CD4-positive, alpha-beta T cell treated with Interleukin-17A for 1 hour (primary cell): ENCODE results near the gene PIAS1.
"Not testable (repeated sequence)": the region's sequence is repeated elsewhere in the genome, so short reads cannot be mapped to it uniquely, and the experiment has no call there.

ENCODE experiments used
- DNase-seq: peaks from one replicate; pipeline ENCODE4 v3.0.0-alpha.2; 2020

PIAS1 gene

DNA sequence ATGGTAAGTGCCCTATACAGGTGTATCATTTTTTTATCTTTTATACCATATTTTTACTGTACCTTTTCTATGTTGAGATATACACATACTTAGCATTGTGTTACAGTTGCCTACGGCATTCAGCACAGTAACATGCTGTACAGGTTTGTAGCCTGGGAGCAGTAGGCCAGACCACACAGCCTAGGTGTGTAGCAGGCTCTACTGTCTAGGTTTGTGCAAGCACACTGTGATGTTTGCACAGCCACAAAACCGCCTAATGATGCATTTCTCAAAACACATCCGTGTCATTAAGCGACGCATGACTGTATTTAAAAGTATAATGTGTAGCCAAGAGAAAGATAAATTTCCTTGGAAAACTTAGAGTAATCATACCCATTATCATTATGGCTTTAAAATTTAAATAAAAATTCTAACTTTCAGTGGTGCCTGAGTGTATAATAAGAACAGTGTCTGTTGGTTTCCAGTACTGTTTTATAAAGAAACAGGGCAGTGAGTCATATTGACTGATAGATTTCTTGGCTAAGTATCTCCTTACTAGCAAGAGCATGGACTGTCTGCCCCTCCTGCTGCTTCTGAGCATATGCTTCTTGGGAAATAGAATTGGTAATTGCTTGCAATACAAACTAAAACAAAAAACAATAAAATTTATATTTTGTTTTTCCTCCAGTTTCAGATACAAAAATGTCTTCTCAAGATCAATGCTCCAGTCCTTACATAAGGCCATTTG is 132.7 kb downstream of the PIAS1 start:
- no peak for DNase-seq

- no peak for DNase-seq
These were observed 133.4 kb downstream of the PIAS1 start for GRCh38 chr15:68187559-68187958.

DNA sequence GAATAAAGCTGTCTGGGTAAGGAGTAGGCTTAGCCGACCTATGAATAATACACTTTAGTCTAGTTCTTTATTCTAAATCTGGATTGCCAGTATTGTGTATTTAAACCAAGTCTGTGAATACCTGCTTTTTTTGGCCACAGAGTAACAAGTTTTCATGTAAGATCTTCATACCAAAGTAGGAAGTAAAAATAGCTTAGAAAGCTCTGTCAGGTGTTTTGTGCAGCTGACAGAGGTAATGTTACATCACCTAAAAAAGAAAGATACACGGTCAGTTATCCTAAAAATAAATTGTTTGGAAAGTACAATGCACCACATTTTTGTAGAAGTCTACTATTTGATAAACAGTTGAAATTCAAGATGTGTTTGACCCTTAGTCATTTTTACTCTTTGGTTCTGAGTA is 134.5 kb downstream of the PIAS1 start:
- no peak for DNase-seq

- no peak for DNase-seq
These were observed 135.9 kb downstream of the PIAS1 start for GRCh38 chr15:68190048-68190447.

DNA sequence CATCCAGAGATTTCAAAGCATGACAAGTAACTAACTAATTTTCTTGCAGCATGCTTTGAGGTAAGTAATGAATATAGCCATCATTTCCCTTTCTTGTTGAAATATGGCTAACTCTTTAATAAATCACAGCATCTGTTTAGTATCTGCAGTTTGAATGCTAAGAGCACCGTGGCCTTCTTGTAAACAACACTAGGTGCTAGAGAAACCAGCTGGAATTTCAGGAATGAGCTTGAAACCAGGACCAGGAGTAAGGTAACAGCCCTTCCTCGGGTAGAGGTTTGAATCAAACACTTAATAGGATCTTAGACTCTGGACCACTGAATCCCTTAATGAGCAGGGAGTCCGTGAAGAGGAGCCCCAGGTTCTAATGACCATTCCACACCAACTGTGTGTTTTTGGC is 137.4 kb downstream of the PIAS1 start:
- DNase-seq: no peak

DNA sequence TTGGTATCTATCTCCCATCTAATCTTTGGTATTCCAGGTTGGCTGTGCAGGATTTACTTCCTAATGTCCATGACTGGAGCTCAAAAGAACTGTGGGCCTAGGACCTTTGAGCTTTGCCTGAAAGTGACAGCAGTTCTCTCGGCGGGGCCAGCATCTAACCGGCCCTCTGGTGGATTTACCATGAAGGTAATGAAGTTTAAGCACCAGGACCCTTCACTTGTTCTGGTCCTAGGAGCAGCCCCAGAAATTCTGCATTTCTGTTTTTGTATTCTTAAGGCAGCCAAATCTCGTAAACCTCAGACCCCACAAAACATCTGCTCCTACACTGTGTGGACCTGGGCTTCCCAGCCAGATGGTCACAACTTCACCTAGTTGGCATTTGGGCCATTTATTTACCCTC is 138.0 kb downstream of the PIAS1 start:
- no peak for DNase-seq

- no peak for DNase-seq
These were observed 138.8 kb downstream of the PIAS1 start for GRCh38 chr15:68192804-68193486.

- DNase-seq: no peak
These were observed 141.4 kb downstream of the PIAS1 start for GRCh38 chr15:68195336-68196112.

DNA sequence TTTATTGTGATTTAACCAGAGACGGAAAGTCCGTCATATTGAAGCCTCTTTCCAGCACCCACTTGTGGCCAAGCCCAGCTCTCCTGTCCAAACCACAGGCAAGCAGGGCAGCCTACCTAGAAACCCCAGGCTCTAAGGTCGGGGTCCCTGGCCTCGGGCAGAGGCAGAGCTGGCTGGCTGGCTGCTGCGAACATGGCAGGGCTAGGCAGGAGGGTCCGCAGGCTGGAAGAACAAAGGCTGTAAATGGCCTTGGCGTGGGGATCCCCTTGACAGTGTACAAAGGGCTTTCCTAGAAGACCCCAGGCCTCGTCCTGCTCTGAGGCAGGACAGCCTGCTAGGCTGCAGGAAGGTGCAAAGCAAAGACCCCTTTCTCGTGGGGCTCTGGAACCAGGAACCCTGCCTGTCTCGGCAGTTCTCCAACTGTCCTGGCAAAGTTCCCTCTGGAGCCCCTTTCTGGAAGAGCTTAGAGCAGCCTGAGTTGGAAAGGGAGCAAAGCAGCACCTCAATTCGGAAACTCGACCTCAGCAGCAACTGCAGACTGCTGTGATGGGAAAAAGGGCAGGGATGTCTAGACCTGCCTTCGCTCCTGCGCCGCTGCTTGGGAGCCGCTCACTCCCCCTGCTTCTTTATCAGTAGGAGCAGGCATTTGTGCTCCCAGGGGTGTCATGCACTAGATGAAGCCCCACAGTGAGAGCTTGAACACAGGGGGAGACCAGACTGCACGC is 142.5 kb downstream of the PIAS1 start:
- no peak for DNase-seq

- no peak for DNase-seq
These were observed 143.0 kb downstream of the PIAS1 start for GRCh38 chr15:68197170-68197492.

- no peak for DNase-seq
These were observed 143.7 kb downstream of the PIAS1 start for GRCh38 chr15:68197661-68198437.

- DNase-seq: no peak
These were observed 145.2 kb downstream of the PIAS1 start for GRCh38 chr15:68199340-68199739.

DNA sequence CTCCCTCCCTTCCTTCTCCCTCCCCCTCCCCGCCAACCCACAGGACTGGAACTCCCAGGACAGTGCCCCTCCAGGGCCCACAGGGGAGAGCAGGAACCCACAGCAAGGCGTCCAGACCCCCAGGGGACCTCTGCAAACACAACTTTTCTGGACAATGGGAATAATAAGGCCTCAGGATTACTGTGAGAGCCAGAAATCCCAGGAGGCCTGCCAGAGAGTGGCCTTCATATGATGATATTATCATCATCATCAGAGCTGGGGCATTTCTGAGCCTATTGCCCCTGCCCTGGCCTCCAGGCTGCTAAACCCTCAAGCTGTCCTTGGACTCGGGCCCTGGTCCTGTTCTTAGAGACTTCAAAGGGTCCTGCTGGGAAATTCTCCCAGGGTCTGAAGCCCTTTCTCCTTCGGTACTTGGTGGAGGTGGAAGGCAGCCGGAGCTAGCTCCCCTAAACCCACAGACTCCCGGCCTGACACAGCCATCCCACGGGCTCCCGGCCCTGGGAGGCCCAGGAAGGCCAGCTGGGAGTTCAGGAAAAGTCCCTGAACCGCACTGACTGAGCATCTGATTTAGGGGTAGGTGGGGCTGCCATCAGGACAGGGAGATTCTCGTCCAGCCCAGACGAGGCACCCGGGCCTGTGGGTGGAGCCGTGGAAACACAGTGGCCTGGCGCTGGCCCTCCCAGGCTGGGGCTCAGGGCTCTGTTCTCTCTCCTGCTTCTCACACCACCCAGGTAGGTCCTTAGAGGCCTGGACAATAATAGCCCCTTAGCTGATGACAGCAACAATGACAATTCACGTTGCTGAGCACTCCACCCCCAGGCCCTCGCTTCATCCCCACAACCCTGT is 146.1 kb downstream of the PIAS1 start:
- DNase-seq: no peak

DNA sequence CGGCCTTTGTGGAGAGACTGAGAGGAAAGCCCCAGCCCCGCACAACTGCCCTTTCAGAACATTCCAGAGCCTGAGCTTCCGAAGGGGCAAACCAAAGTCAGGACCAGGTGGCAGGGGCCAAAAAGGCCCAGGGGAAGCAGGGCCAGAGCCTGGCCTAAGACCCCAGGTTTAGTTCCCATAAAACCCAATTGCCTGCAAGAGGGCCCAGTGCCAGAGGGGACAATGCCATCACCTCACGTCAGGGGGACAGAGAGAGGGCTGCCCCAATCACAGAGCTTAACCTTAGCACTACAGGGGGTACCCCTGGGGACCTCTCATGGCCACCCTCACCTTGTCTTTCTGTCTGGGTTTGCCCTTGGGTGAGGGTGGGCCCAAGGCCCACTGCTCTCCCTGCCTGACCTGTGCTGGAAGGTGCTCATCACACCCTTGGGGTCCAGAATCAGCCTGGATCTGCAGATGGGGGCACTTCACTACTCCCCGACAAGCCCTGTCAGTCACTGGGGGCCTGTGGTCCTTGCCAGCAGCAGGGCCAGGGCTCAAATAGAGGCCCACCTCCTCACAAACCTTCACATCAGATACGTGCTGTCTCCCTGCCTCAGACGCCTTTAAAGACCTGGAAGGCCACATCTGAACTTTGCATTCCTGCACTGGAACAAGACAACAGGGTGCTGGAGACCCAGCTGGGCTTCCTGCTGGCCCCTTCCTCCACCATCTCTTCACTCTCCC is 147.2 kb downstream of the PIAS1 start:
- DNase-seq: no peak

GRCh38 chr15:68201879-68202261 is 147.8 kb downstream of the PIAS1 start:
- no peak for DNase-seq

DNA sequence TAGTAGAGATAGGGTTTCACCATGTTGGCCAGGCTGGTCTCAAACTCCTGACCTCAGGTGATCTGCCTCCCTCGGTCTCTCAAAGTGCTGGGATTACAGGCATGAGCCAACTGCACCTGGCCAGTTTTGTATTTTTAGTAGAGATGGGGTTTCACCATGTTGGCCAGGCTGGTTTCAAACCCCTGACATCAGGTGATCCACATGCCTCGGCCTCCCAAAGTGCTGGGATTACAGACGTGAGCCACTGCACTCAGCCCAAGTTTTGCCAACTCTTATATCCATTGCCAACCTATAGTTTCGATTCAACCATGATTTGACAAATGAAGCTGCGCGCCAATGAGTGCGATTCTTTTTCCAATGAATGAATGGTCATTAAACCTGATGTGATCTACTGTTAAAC is 148.9 kb downstream of the PIAS1 start:
- not testable (repeated sequence) for DNase-seq

DNA sequence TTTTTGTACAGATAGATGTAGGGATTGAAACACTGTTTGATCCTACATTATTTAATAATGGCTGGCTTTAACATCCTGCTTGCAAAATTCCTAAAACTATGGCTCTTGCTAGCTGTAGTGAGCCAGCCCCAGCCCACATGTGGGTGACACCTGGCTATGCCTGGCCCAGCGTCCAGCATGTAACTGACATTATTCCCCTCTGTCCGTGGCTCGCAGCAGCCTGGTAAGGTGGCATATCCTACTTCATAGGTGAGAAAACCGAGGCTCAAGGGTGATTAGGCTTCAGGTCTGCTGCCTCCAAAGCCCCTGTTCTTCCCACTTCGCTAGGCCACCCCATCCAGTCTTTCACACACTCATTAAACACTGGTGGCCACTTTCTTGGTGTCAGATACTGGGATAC is 149.4 kb downstream of the PIAS1 start:
- DNase-seq: no peak

GRCh38 chr15:68203956-68204355 is 149.8 kb downstream of the PIAS1 start:
- DNase-seq: no peak

GRCh38 chr15:68204361-68204760 is 150.2 kb downstream of the PIAS1 start:
- DNase-seq: no peak

GRCh38 chr15:68204776-68205557 is 150.9 kb downstream of the PIAS1 start, which contains the start of gene CALML4:
Gene CALML4, minus strand, starts transcription at chr15:68205332. Its CDS starts 85 bp downstream, at chr15:68205247.
- DNase-seq: no peak
